ENCODE measurements around the gene RAP1GDS1.

The RAP1GDS1 gene

GRCh38 chr4:98480535-98480934, 219.4 kb downstream of the RAP1GDS1 start:
- no peaks in the 10 kb centered on the region for H3K4me1 ChIP-seq (ENCODE audit: low read depth, poor library complexity, severe bottlenecking)
- H3K27me3 ChIP-seq (ENCODE audit: insufficient read depth, low read depth) = no peaks in the 10 kb centered on the region
- H3K4me3 ChIP-seq (IDR thresholded peaks at IDR 0.05; ENCODE audit: insufficient read depth, low read depth, low read length) = no peak overlapping the region
- H2AFZ ChIP-seq (ENCODE audit: low read depth) = no peak overlapping the region
- TF ChIP-seq CTCF (conservative IDR thresholded peaks at IDR 0.05; ENCODE audit: low read depth, low read length) = no peak
- no peaks in the 10 kb centered on the region for H3K36me3 ChIP-seq (ENCODE audit: insufficient read depth)
- H3K4me2 ChIP-seq = no peak overlapping the region
- H4K20me1 ChIP-seq (ENCODE audit: insufficient read depth) = no peaks in the 10 kb centered on the region
- no peaks in the 10 kb centered on the region for H3K79me2 ChIP-seq (ENCODE audit: insufficient read depth, low read depth)
- H3K27ac ChIP-seq = no peak overlapping the region
- no peak overlapping the region for H3K9ac ChIP-seq

GRCh38 chr4:98481167-98481566, 220.0 kb downstream of the RAP1GDS1 start:
- no peak overlapping the region for H3K9ac ChIP-seq
- no peaks in the 10 kb centered on the region for H4K20me1 ChIP-seq (ENCODE audit: insufficient read depth)
- no peak for TF ChIP-seq CTCF (conservative IDR thresholded peaks at IDR 0.05; ENCODE audit: low read depth, low read length)
- no peak overlapping the region for H2AFZ ChIP-seq (ENCODE audit: low read depth)
- H3K4me2 ChIP-seq = no peak overlapping the region
- H3K36me3 ChIP-seq (ENCODE audit: insufficient read depth) = no peaks in the 10 kb centered on the region
- no peak overlapping the region for H3K4me3 ChIP-seq (IDR thresholded peaks at IDR 0.05; ENCODE audit: insufficient read depth, low read depth, low read length)
- H3K27ac ChIP-seq = no peak overlapping the region
- H3K4me1 ChIP-seq (ENCODE audit: low read depth, poor library complexity, severe bottlenecking) = no peaks in the 10 kb centered on the region
- no peaks in the 10 kb centered on the region for H3K79me2 ChIP-seq (ENCODE audit: insufficient read depth, low read depth)
- H3K27me3 ChIP-seq (ENCODE audit: insufficient read depth, low read depth) = no peaks in the 10 kb centered on the region

- Histone ChIP-seq H3K79me2 (ENCODE audit: insufficient read depth, low read depth) (no peaks in the 10 kb centered on the region), H3K4me2 (no peak overlapping the region), H3K36me3 (ENCODE audit: insufficient read depth) (no peaks in the 10 kb centered on the region), H4K20me1 (ENCODE audit: insufficient read depth) (no peaks in the 10 kb centered on the region), H2AFZ (ENCODE audit: low read depth) (no peak overlapping the region), H3K4me1 (ENCODE audit: low read depth, poor library complexity, severe bottlenecking) (no peaks in the 10 kb centered on the region), H3K4me3 (IDR thresholded peaks at IDR 0.05; ENCODE audit: insufficient read depth, low read depth, low read length) (no peak overlapping the region), H3K27me3 (ENCODE audit: insufficient read depth, low read depth) (no peaks in the 10 kb centered on the region), H3K9ac (no peak overlapping the region), H3K27ac (no peak overlapping the region)
- TF ChIP-seq CTCF (conservative IDR thresholded peaks at IDR 0.05; ENCODE audit: low read depth, low read length) = no peak
Measured at GRCh38 chr4:98482503-98482846, 221.3 kb downstream of the RAP1GDS1 start.

GRCh38 chr4:98482847-98483806, 221.9 kb downstream of the RAP1GDS1 start:
- Histone ChIP-seq H3K4me2 (no peak overlapping the region), H3K4me1 (ENCODE audit: low read depth, poor library complexity, severe bottlenecking) (no peaks in the 10 kb centered on the region), H3K36me3 (ENCODE audit: insufficient read depth) (no peaks in the 10 kb centered on the region), H3K27ac (no peak overlapping the region), H3K79me2 (ENCODE audit: insufficient read depth, low read depth) (no peaks in the 10 kb centered on the region), H3K4me3 (IDR thresholded peaks at IDR 0.05; ENCODE audit: insufficient read depth, low read depth, low read length) (no peak overlapping the region), H2AFZ (ENCODE audit: low read depth) (no peak overlapping the region), H3K27me3 (ENCODE audit: insufficient read depth, low read depth) (no peaks in the 10 kb centered on the region), H4K20me1 (ENCODE audit: insufficient read depth) (no peaks in the 10 kb centered on the region), H3K9ac (no peak overlapping the region)
- no peak for TF ChIP-seq CTCF (conservative IDR thresholded peaks at IDR 0.05; ENCODE audit: low read depth, low read length)

All from KMS-11 (cell line).